HCT116 (cell line): ENCODE results near the gene NRXN2.

Source experiments
- ATF3 ChIP-seq: IDR thresholded peaks from 2 replicates; pipeline ENCODE4 v1.6.1; 2012
- CEBPB ChIP-seq: IDR thresholded peaks from 2 replicates; pipeline ENCODE4 v1.6.1; 2012; ENCODE audit warnings: low read depth
- CTCF ChIP-seq, 3 experiments: fragments of 200-600 bp in 1 of 3; sonication (generic) in 1 of 3; IDR thresholded peaks in 2 of 3; conservative IDR thresholded peaks in 1 of 3; 2 replicates each; pipeline ENCODE4 v1.5.1; 2012 to 2017; ENCODE audit warnings: low read depth in 2 of 3, low read length in 2 of 3, antibody characterized with exemption in 1 of 3, borderline replicate concordance in 1 of 3, control low read depth in 1 of 3, mild to moderate bottlenecking in 1 of 3, mixed read lengths in 1 of 3, mixed run types in 1 of 3, moderate library complexity in 1 of 3; ENCODE audit not compliant: insufficient read depth in 1 of 3
- EGR1 ChIP-seq: IDR thresholded peaks from 2 replicates; pipeline ENCODE4 v1.6.1; 2012; ENCODE audit warnings: low read depth
- EZH2 ChIP-seq: fragments of 200-600 bp; sonication (generic); IDR thresholded peaks from 2 replicates; pipeline ENCODE4 v1.6.1; 2017; ENCODE audit warnings: antibody characterized with exemption, mixed run types
- EZH2phosphoT487 ChIP-seq: fragments of 200-600 bp; IDR thresholded peaks from 2 replicates; pipeline ENCODE4 v1.6.1; 2018; ENCODE audit warnings: antibody characterized with exemption, borderline replicate concordance
- MAX ChIP-seq: IDR thresholded peaks from 2 replicates; pipeline ENCODE4 v1.6.1; 2012
- POLR2A ChIP-seq: IDR thresholded peaks from 2 replicates; pipeline ENCODE4 v1.7.0; 2011; ENCODE audit warnings: borderline replicate concordance; ENCODE audit not compliant: insufficient read depth, insufficient read length; ENCODE audit errors: extremely low read depth
- POLR2AphosphoS5 ChIP-seq: IDR thresholded peaks from 2 replicates; pipeline ENCODE4 v1.6.1; 2011; ENCODE audit warnings: mild to moderate bottlenecking, low read depth, low read length, moderate library complexity
- RAD21 ChIP-seq: IDR thresholded peaks from 2 replicates; pipeline ENCODE4 v1.6.1; 2012; ENCODE audit warnings: low read depth, mild to moderate bottlenecking
- REST ChIP-seq: IDR thresholded peaks from 2 replicates; pipeline ENCODE4 v1.6.1; 2012; ENCODE audit warnings: low read depth
- SP1 ChIP-seq: IDR thresholded peaks from 2 replicates; pipeline ENCODE4 v1.6.1; 2012; ENCODE audit warnings: low read depth
- TCF7L2 ChIP-seq: IDR thresholded peaks from 2 replicates; pipeline ENCODE4 v1.7.0; 2011; ENCODE audit warnings: borderline replicate concordance, inconsistent platforms; ENCODE audit not compliant: insufficient read depth, insufficient read length; ENCODE audit errors: extremely low read depth
- YY1 ChIP-seq: IDR thresholded peaks from 2 replicates; pipeline ENCODE4 v1.6.1; 2011; ENCODE audit warnings: low read length, low read depth, moderate library complexity, mild to moderate bottlenecking; ENCODE audit not compliant: insufficient replicate concordance; ENCODE audit errors: extremely low read depth

GRCh38 chr11:64742087-64742888 lies 19.3 kb upstream of the NRXN2 start:
- TF ChIP-seq CTCF (IDR thresholded peaks at IDR 0.05 in 2 of 3, conservative IDR thresholded peaks at IDR 0.05 in 1 of 3; ENCODE audit: borderline replicate concordance in 1 of 3, insufficient read depth in 1 of 3, low read depth in 2 of 3, low read length in 2 of 3) (no peak), EZH2phosphoT487 (no peak), EZH2 (no peak), POLR2A (no peak), SP1 (no peak), POLR2AphosphoS5 (no peak), EGR1 (no peak), MAX (no peak), TCF7L2 (no peak), CEBPB (no peak), YY1 (no peak), REST (no peak), RAD21 (no peak), ATF3 (no peak)
